C1 segment of cervical spinal cord (tissue), 14 donors: ENCODE results near the gene EID2B.
A peak's percentile ranks its signal among the peaks of the same experiment; 100 is the strongest.

Experiments used
- DNase-seq, 14 donors: peaks; one replicate each; lab custom pipeline; 2025; lab: John Stamatoyannopoulos, UW

The EID2B gene, protein sequence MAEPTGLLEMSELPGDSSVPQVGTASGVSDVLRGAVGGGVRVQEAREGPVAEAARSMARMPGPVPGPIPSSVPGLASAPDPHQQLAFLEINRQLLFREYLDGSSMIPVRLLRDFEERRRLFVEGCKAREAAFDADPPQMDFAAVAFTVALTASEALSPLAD

DNA sequence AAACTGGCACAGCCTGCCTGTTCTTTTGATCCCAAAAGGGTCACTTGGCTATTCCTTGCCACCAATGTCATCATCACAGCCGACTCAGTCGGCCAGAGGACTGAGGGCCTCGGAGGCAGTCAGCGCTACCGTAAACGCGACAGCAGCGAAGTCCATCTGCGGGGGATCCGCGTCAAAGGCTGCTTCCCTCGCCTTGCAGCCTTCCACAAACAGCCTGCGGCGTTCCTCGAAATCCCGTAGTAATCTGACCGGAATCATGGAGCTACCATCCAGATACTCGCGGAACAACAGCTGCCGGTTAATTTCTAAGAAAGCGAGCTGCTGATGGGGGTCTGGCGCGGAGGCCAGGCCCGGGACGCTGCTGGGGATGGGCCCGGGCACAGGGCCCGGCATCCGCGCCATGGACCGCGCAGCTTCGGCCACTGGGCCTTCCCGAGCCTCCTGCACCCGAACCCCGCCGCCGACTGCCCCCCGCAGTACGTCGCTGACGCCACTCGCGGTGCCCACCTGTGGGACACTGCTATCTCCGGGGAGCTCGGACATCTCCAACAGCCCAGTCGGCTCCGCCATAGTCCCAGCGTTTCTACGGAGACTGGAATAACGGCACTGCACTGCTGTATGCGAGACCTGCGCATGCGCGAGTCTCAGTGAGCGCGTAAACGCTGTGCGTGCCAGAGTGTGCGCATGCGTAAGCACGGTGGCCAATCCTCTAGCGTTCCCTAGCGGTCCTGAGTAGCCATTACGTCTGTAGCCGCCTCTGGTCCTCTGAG is at the start of gene EID2B:
Gene EID2B, minus strand, starts transcription at position 620 of the 770 bp plus-strand sequence. Its CDS starts 50 bp downstream, at position 570.
- peak; percentile 61 to 94 (median 90) for DNase-seq

DNA sequence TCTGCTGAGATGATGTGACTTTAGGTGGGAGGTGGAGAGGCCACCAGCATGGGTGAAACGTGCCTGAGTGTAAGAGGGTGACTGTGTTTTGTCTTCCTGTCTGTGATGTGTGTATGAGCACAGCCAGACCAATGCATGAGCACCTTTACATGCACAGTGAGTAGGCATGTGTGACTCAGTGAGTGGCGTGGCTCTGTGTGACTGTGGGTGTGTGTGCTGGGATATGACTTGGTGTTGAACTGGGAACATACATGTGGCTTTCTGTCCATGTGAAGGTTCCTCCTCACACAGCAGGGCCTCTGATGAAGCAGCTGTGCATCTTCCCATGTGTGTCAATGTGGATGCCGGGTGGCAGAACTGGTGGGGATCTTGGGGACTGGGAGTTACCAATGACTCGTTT is 49.8 kb upstream of the EID2B start:
- no peak for DNase-seq

DNA sequence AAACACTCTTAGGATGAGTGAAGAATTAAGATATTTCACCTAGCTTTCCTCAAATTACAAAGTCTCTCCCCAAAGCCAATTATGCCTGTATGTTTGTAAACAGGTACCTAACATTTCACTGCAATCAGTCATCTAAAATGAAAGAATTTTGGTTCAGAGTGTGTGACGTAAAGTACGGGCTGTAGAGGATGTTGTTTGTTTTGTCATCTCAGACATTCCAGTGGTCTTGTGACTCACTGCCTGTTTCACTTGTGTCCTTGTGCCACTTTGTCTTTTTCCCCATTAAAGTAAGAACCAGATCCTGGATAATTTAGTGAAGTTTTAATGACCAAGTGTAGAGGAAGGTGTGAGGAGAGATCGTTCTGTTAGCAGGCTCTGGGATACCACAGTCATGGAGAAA is 36.0 kb upstream of the EID2B start:
- DNase-seq = no peak

DNA sequence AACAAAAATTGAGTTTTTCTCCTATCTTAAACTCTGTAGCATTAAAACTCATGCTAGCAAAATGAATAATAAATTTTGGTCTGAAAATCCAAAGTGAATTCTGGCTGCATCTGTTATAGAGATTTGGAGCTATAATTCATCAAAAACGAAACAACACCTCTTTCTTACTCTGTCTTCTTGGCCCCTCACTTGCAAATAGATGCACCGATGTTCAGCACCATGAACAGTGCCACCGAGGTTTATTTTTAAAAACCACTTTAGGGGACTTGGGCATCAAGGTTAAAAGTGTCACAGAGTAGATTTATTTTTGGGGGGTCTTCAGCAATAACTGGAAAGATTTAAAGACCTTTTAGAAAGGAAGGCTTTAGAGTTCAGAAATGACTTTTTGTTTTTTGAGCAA is 33.4 kb upstream of the EID2B start:
- DNase-seq = no peak

DNA sequence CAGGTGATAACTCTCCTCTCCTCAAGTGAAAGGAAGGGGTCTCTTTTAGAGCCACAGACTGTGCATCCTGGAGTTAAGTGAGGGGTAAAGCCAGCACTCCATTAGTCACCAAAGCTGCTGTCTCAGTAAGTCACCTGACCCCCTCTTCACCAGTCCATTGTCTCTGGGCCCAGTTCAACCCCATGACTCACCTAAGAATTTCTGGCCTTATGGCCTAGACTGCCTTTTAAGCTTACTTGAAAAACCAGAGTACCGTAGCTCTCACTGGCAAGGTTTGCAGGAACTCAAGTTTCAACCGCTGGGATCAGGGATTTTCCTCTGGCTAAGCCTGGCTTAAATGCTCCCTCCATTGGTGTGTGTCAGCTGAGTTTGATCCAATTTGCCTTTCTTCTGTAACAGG is 30.8 kb upstream of the EID2B start:
- no peak for DNase-seq

DNA sequence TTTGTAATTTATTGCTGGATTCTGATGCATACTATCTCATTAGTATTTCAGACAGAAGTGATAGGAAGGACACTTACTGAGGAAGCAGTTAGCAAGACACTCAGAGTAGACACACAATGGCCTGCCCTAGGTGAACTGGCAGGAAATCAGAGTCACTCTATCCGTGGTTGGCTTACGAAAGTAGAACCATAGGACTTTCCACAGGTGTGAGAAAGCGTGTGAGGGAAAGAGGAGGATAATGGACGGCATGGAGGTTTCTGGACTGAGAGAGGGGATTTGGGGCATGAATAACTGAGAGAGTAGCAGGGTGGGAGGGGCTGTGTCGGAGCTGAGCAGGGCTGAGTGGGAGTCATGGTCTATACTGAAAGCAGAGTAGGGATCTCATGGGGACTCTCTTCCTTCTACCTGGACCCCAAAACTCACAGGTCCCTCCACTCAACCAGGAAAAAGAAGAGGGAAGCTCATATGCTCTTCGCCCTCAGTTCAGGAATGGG is 26.0 kb upstream of the EID2B start:
- DNase-seq = no peak

DNA sequence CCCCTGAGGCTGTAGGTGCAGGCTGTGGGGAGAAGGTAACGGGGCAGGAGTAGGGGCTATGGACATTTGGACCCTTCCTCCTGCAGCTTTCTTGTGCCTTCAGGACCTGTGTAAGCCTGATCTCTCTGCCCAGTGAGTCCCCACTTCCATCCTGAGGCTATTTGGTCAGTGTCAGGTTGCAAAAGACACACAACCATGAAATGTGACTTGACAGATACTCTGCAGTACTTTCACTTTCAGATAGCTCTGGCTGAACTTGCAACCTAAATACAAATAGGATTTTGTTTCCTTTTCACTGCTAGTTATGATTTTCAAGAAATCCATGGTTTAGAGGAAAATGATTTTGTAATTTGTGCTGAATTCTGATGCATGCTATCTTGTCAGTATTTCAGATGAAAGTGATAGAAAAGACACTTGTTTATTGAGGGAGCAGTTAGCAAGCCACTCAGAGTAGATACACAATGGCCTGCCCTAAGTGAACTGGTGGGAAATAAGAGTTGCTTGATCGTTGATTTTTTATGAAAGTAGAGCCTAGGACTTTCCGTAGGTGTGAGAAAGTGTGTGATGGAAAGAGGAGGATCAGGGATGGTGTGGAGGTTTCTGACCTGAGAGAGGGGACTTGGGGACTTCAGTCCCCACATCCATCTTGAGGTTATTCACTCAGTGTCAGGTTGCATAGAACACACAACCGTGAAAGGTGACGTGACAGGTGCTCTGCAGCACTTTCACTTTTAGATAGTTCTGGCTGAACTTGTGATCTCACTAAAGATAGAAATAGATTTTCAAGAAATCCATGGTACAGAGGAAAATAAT is 25.4 kb upstream of the EID2B start:
- DNase-seq = no peak

DNA sequence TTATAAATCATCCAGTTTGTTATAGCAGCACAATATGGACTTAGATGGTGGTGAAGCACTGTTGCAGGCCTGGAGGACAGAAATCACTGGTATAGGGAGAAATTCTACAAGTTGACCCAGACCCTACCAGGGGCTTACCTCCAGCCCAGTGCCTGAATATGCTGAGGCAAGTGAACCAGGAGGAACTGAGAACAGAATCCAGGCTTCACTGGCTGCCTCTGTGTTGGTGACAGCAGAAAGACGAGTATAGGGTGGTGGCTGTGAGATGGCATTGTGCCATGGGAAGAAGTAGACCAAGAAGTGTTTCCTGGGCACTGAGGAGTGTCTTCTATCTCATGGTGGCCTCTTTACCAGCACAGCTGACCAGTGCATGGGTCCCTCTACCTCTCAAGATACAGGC is 23.2 kb upstream of the EID2B start:
- DNase-seq = peak in 1 of 14 donors; percentile 10

DNA sequence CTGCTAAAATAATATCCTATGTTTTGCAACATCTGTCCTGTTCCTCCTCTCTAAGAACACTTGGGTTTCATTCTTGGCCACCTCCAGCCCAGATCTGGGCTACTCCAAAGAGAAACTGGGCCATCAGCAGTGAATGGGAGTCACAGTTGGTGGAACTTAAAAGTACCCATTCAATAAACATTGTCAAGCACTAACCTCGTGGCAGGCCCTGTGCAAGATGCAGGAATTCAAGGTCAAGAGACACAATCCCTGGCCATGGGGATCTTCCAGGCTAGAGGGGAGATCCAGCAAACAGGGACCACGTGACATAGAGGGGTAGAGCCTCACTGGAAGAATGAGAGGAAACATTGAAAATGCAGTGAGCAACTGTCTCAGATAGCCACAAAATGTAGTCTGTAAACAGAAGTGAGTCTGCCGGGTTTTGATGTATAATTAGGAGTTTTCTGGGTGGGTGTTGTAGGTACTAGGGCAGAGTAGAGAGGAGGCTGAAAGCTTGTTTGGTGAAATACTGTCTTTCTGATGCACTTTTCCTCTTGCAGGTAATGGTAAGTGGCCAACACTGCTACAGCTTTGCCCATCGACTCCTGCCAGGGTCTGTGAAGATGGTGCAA is 22.2 kb upstream of the EID2B start:
- no peak for DNase-seq

DNA sequence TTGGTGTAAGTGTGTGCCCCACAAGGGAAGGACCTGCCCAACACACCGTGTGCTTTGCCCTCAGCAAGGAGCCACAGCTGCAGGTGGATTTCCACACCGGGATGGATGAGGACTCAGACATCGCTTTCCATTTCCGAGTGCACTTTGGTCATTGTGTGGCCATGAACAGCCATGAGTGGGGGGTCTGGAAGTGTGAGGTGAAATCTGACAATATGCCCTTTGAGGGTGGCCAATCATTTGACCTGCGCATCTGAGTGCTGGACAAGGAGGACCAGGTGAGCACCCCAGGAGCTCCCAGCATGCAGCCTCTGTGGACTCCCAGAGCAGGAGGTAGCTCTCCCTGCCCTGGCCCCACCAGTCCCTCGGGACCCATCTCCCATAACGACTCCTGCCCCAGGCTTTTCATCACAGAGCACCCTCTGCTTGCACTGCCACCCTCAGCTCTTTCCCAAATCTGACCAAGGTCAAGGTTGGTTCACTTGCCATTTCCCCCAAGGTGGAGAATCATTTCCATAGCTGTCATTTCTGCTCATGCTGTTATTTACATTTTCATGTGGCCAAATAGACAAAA is 20.5 kb upstream of the EID2B start:
- no peak for DNase-seq

DNA sequence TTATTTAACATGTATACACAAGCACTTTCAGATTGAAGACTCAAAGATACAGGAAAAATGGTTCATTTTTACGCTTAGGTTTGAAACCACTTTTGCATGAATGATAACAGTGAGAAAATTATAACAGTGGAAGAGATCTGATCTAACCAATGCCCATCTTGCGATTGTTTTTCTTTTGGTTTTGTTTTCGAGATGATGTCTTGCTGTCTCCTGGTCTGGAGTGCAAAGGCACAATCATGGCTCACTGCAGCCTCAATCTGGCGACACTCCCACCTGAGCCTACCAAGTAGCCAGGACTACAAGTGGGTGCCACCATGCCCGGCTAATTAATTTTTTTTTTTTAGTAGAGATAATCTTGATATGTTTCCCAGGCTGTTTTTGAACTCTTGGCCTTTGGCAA is 17.5 kb upstream of the EID2B start:
- DNase-seq = no peak

DNA sequence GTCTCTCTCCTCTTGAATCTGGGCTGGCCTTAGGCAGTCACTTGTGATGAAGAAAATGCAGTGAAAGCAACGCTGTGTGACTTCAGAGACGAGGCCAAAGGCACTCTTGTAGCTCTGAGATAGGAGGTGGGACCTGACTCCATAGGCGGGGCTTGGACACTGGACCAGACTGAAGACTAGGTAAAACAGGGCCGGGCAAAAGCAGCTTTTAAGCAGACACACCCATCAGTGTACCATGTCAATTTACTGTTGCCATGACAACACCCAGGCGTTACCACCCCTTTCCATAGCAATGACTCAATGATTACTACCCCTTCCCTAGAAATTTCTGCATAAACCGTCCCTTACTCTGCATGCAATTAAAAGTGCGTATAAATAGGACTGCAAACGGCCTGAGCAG is 13.9 kb upstream of the EID2B start:
- no peak for DNase-seq

DNA sequence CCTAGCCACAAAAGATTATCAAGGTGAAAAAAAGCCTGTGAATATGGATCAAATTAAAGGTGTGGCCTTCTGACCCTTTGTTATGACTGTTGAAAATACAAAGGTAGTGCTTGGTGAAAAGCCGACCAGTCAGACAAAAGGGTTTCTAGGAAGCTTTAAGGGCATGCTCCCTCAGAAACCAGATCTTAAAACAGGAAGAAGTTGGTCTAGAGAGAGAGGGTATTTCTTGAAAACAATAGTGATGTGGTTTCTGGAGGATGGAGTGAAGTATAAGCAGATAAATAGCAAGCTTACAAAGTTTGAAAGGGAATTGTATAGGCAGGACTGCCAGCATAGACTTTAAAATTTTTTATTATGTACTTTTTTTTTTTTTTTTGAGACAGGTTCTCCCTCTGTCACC is 12.3 kb upstream of the EID2B start:
- DNase-seq = no peak

DNA sequence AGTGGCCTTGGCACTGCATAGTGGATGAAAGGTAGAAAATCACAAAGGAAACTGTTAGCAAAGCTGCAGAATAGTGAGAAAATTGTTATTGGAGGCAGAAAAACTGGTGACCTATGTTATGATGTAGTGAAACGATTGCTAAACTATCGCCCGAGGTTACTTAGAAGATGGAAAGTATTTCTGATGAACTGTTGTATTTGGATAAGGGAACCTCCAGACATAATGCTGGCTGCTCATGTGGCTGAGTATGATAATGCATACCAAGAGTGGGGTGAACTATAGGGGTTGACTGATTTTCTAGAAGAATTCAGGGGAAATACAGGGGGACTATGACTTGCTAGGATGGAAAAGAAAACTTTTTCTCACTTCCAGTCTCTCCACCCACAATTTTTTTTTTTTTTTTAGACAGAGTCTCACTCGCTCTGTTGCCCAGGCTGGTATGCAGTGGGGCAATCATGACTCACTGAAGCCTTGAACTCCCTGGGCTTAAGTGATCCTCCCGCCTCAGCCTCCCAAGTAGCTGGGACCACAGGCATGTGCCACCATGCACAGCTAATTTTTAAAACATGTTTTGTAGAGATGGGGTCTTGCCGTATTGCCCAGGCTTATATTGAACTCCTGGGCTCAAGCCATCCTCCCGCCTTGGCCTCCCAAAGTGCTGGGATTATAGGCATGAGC is 11.7 kb upstream of the EID2B start:
- no peak for DNase-seq

DNA sequence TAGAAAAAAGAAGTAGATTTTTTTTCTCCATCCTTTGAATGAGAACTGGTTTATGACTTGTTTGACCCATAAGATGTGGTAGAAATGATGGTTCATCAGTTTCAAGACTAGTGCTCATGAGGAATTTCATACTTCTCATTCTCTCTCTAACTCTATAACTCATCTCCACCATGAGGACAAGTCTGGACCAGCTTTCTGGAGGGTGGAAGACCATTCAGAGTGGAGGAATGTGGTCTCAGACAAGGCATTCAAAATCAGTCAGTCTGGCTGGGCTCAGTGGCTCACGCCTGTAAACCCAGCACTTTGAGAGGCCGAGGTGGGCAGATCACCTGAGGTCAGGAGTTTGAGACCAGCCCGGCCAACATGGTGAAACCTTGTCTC is 10.8 kb upstream of the EID2B start:
- DNase-seq = no peak

DNA sequence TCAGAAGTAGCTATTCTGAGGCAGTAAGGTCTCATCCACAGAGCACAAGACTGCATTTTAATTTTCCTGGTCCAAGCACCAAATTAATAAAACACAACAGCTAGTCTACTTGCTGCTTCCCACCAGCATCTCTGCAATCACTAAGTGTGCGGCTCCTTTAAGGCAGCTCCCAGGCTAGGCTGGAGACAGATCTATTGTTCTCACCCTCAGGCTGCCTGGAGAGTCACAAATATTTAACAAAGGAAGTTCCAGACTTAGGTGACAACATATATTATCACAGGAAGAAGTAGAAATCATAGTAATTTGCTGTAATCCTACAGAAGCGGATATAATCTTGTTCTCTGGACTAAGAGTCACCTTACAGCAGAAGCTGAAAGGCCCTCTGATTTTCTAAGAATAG is 9.6 kb upstream of the EID2B start:
- DNase-seq = peak in 2 of 14 donors; percentile 4 to 16

DNA sequence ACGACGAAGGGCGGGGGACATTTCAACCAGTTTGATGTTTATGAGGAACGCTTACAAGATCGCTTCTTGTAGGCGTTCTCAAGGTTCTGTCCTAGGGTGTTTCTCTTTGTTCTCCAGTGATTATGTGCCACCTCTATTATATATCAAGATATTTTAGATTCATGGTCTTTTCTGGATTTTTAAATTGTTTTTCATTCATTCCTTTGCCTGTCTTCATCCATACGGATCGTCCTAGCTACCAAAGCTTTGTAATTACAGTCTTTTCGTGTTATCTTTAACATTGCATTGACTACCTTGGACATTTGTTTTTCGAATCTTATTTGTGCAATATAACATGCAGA is 7.7 kb upstream of the EID2B start:
- DNase-seq = no peak

DNA sequence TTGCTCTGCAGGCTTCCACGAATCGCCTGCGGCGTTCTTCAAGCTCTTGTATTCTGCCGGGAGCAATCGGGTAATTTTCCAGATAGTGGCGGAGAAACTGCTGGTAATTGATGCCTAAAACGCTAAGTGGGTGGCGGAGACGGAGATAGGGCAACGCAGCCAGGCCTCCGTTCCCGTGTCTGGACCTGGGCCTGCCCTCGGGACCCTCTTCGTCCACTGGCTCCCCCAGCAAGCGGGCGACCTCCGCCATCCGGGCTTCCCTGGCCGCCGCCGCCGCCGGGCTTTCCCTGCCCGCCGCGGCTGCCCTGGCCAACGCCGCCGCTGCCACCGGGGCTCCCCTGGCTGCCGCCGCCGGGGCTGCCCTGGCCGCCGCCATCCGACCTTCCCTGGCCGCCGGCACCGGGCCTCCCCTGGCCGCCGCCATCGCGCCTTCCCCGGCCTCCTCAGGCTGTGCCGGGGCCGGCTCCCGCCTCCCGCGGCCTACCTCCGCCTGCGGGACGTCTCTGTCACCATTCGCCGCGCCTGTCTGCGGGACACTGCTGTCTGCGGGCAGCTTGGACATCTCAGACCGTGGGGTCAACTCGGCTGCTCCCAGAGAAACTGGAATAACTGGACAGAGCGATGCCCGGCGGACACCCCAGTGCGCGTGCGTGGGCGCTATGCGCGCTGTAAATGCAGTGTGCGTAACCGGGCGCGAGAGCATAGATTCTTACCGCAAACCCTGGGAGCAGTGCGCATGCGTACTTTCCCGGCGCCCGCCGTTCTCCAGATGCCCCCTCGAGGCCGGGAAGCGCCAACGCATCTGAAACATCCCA is 7.1 kb upstream of the EID2B start, which contains the start of gene EID2:
Gene EID2, minus strand, starts transcription at position 644 of the 815 bp plus-strand sequence. Its CDS starts 82 bp downstream, at position 562.
- DNase-seq = peak; percentile 47 to 96 (median 92)

DNA sequence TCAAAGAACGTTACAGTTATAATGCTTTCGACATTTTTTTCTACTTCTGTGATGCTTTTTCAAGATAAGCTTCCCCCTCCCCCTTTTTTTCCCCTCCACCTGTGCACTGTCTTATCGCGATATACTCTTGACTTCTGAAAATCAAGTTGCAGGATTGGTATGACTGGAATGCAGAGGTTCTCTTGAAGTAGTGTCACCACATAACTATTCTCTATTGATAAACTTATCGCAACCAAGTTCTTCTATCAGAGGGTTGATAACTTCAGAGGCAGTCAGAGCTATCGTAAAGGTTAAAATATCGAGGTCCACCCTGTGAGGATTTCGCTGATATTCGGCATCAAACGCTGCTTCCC is 6.5 kb upstream of the EID2B start:
- DNase-seq = no peak

DNA sequence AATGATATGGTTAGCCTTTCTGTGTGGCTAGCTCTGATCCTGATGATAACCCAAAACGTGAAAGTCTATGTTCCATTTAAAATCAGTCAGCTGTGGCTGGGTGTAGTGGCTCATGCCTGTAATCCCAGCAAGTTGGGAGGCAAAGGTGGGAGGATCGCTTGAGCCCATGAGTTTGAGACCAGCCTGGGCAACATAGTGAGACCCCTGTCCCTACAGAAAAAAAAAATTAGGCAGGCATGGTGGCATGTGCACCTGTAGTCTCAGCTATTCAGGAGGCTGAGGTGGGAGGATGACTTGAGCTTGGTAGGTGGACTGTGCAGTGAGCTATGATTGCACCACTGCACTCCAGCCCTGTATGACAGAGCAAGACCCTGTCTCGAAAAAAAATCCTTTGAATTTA is 1.1 kb upstream of the EID2B start:
- DNase-seq = no peak
